CD1c-positive myeloid dendritic cell (primary cell): Measurements from ENCODE around the gene CIB4.
"Not testable (repeated sequence)": the region's sequence is repeated elsewhere in the genome, so short reads cannot be mapped to it uniquely, and the experiment has no call there.

ENCODE experiments used
- DNase-seq: peaks from one replicate; pipeline ENCODE4 v3.0.0-alpha.2; 2016; ENCODE audit errors: extremely low spot score

Gene CIB4

GRCh38 chr2:26666671-26667070 lies 25.5 kb upstream of the CIB4 start:
- DNase-seq: no peak

GRCh38 chr2:26665296-26665695 lies 24.1 kb upstream of the CIB4 start:
- DNase-seq: not testable (repeated sequence)

GRCh38 chr2:26660363-26660962 lies 19.3 kb upstream of the CIB4 start:
- DNase-seq: no peak

- DNase-seq: no peak
These were observed 17.7 kb upstream of the CIB4 start for GRCh38 chr2:26658691-26659346.

GRCh38 chr2:26657265-26657664 lies 16.1 kb upstream of the CIB4 start:
- DNase-seq: no peak

- DNase-seq: no peak
These were observed 14.5 kb upstream of the CIB4 start for GRCh38 chr2:26655611-26656195.

GRCh38 chr2:26655120-26655519 lies 14.0 kb upstream of the CIB4 start:
- not testable (repeated sequence) for DNase-seq

- no peak for DNase-seq
These were observed 12.8 kb upstream of the CIB4 start for GRCh38 chr2:26654061-26654340.

- no peak for DNase-seq
These were observed 12.3 kb upstream of the CIB4 start for GRCh38 chr2:26653207-26654060.

GRCh38 chr2:26652361-26653041 lies 11.3 kb upstream of the CIB4 start:
- no peak for DNase-seq

GRCh38 chr2:26651799-26652198 lies 10.6 kb upstream of the CIB4 start:
- no peak for DNase-seq

GRCh38 chr2:26651470-26651771 lies 10.3 kb upstream of the CIB4 start:
- no peak for DNase-seq

GRCh38 chr2:26650713-26651469 lies 9.7 kb upstream of the CIB4 start:
- no peak for DNase-seq

GRCh38 chr2:26649992-26650712 lies 9.0 kb upstream of the CIB4 start:
- DNase-seq: no peak

- no peak for DNase-seq
These were observed 8.2 kb upstream of the CIB4 start for GRCh38 chr2:26649322-26649721.

GRCh38 chr2:26648516-26648915 lies 7.3 kb upstream of the CIB4 start:
- DNase-seq: no peak

GRCh38 chr2:26647981-26648380 lies 6.8 kb upstream of the CIB4 start:
- no peak for DNase-seq

- no peak for DNase-seq
These were observed 6.0 kb upstream of the CIB4 start for GRCh38 chr2:26646986-26647672.

- DNase-seq: no peak
These were observed 4.6 kb upstream of the CIB4 start for GRCh38 chr2:26645762-26646161.

GRCh38 chr2:26644188-26644835 lies 3.1 kb upstream of the CIB4 start:
- no peak for DNase-seq
